ENCODE measurements around the gene CCT5. TPM values are rescaled to one million over a fixed set of nuclear protein-coding genes. Genes with fewer than 3 reads are reported as not detected.

CCT5 gene
- total and polyA plus RNA-seq, 12 donors: 54.7 to 247 (median 95.9) TPM

DNA sequence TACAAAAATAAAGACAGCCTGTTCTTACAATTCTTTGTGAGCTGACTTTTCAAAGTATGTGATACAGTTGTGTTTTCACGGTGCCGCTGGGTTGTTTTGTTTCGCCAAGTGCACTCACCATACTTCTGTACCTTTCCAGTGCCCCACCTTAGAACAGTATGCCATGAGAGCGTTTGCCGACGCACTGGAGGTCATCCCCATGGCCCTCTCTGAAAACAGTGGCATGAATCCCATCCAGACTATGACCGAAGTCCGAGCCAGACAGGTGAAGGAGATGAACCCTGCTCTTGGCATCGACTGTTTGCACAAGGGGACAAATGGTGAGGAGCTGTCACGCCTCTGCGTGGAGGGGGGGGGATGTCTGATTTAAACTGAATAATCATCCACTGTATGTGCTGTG, 12.9 kb downstream of the CCT5 start:
- no peak for DNase-seq
- Histone ChIP-seq H3K9me3 (no peaks in the 10 kb centered on the region), H3K27me3 (no peaks in the 10 kb centered on the region), H3K4me1 (peaks cover 0 to 6% (median 0%) of the 10 kb centered on the region in 9 donors), H3K4me3 (no peak overlapping the region), H3K36me3 (peaks cover 0 to 88% (median 71%) of the 10 kb centered on the region in 9 donors), H3K27ac (no peak overlapping the region)
- ATAC-seq: no peak
- TF ChIP-seq, protein P1, sequence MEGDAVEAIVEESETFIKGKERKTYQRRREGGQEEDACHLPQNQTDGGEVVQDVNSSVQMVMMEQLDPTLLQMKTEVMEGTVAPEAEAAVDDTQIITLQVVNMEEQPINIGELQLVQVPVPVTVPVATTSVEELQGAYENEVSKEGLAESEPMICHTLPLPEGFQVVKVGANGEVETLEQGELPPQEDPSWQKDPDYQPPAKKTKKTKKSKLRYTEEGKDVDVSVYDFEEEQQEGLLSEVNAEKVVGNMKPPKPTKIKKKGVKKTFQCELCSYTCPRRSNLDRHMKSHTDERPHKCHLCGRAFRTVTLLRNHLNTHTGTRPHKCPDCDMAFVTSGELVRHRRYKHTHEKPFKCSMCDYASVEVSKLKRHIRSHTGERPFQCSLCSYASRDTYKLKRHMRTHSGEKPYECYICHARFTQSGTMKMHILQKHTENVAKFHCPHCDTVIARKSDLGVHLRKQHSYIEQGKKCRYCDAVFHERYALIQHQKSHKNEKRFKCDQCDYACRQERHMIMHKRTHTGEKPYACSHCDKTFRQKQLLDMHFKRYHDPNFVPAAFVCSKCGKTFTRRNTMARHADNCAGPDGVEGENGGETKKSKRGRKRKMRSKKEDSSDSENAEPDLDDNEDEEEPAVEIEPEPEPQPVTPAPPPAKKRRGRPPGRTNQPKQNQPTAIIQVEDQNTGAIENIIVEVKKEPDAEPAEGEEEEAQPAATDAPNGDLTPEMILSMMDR (IDR thresholded peaks at IDR 0.05): no peak
- intact Hi-C loops (cut with DNase I): no loop called here
- 95 to 96% methylated on average over 11 of the region's 11 CpGs for WGBS, 2 donors

DNA sequence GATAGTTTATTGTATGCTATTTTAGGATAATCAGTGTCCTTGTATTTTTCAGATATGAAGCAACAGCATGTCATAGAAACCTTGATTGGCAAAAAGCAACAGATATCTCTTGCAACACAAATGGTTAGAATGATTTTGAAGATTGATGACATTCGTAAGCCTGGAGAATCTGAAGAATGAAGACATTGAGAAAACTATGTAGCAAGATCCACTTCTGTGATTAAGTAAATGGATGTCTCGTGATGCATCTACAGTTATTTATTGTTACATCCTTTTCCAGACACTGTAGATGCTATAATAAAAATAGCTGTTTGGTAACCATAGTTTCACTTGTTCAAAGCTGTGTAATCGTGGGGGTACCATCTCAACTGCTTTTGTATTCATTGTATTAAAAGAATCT, 14.5 kb downstream of the CCT5 start:
- peaks cover 0 to 6% (median 0%) of the 10 kb centered on the region in 9 donors for H3K4me1 ChIP-seq
- intact Hi-C loops (cut with DNase I): no loop called here
- peaks cover 0 to 72% (median 55%) of the 10 kb centered on the region in 9 donors for H3K36me3 ChIP-seq
- H3K27me3 ChIP-seq: no peaks in the 10 kb centered on the region
- 76 to 80% methylated on average over 3 of the region's 3 CpGs for WGBS, 2 donors
- TF ChIP-seq, protein P1 (IDR thresholded peaks at IDR 0.05): no peak
- no peak overlapping the region for H3K27ac ChIP-seq
- ATAC-seq (no peak), DNase-seq (no peak)
- H3K4me3 ChIP-seq: no peak overlapping the region
- H3K9me3 ChIP-seq: no peaks in the 10 kb centered on the region

DNA sequence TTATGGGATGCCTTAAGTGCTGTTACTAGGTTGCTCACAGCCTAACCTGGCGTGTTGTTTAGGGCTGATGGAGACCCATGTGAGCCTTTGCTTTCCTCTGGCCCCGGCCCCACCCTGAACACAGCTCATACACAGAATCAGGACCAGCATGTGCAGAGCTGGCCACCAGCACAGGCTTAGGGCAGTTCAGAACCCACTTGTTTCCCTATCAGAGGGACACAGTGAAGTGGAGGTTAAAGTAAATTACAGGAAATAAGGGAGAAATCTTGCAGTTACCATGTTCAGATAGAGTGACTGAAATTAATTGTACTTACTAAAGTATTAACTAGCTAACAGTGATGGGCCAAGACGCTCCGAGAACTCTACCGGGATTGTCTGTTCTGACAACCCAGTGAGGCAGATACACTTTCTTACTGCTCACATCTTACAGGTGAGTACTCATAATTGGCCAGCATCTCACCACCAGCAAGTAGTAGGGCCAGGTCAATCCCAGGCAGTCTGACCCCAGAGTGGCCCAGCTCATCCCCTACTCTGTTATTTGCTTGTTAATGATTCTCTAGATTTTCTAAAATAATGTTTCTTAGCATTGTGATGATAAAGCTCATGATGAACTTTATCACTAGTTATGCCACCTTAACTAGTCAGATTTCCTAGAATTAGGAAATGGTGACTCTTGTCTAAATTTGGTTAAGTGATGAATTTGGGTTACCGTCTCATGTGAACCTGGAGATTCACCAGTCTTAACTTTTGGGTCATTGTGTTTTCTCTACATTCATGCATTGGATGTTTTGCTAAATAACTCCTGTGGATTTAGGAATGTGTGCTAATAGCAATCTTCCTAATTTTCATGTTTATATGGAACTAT, 15.4 kb downstream of the CCT5 start:
- H3K9me3 ChIP-seq: no peaks in the 10 kb centered on the region
- ATAC-seq (peak in 2 of 8 donors; percentile 18), DNase-seq (no peak)
- TF ChIP-seq, protein P1 (IDR thresholded peaks at IDR 0.05): no peak
- peaks cover 0 to 6% (median 0%) of the 10 kb centered on the region in 9 donors for H3K4me1 ChIP-seq
- WGBS, 2 donors: 63 to 72% methylated on average over 6 of the region's 6 CpGs
- H3K4me3 ChIP-seq: no peak overlapping the region
- no peaks in the 10 kb centered on the region for H3K27me3 ChIP-seq
- H3K27ac ChIP-seq: no peak overlapping the region
- peaks cover 0 to 63% (median 48%) of the 10 kb centered on the region in 9 donors for H3K36me3 ChIP-seq
- intact Hi-C loops (cut with DNase I): no loop called here

DNA sequence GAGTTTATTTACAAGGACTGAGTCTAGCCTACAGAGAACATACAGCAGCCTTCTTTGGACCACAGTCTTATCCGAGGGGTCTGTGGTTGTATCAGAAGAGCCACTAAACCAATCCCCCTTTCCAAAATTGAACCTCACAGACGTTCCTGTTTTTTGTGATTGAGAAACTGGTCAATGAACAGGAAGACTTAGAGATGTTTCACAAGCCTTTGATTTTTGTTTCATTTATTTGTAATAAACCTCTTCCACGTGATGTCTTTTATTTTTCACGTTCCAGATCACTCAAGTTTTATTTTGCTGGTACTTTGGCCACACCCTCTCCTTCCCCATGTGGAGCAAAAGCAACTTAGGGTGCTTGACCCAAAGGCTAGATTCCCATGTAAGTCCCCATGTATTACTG, 16.1 kb downstream of the CCT5 start:
- intact Hi-C loops (cut with DNase I): no loop called here
- Histone ChIP-seq H3K4me3 (no peak overlapping the region), H3K9me3 (no peaks in the 10 kb centered on the region), H3K36me3 (peaks cover 0 to 57% (median 41%) of the 10 kb centered on the region in 9 donors), H3K27ac (no peak overlapping the region), H3K4me1 (peaks cover 0 to 6% (median 0%) of the 10 kb centered on the region in 9 donors), H3K27me3 (no peaks in the 10 kb centered on the region)
- no peak for DNase-seq
- no peak for ATAC-seq
- TF ChIP-seq, protein P1 (IDR thresholded peaks at IDR 0.05): no peak
- WGBS, 2 donors: 80 to 83% methylated on average over 4 of the region's 4 CpGs

All from heart right ventricle (tissue), 16 donors.